HG03442 (cell line): ENCODE data around the gene DHX57.
"Not testable (repeated sequence)": the region's sequence is repeated elsewhere in the genome, so short reads cannot be mapped to it uniquely, and the experiment has no call there.

ENCODE experiments used
- ATAC-seq: cut with Tn5 transposase; IDR thresholded peaks from one replicate; pipeline ENCODE4 v1.9.1; 2021; ENCODE audit warnings: mild to moderate bottlenecking, moderate library complexity; ENCODE audit not compliant: unreplicated experiment

The DHX57 gene

GRCh38 chr2:38797953-38798352 is 77.8 kb downstream of the DHX57 start:
- ATAC-seq: no peak

GRCh38 chr2:38797250-38797676 is 78.5 kb downstream of the DHX57 start:
- no peak for ATAC-seq

DNA sequence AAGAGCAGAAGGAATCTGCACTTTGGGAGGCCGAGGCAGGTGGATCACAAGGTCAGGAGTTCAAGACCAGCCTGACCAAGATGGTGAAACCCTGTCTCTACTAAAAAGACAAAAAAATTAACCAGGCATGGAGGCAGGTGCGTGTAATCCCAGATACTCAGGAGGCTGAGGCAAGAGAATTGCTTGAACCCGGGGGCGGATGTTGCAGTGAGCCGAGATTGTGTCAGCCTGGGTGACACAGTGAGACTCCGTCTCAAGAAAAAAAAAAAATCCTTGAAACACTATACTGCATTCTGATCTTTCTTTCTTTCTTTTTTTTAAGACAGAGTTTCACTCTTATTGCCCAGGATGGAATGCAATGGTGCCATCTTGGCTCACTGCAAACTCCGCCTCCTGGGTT is 80.7 kb downstream of the DHX57 start:
- not testable (repeated sequence) for ATAC-seq

DNA sequence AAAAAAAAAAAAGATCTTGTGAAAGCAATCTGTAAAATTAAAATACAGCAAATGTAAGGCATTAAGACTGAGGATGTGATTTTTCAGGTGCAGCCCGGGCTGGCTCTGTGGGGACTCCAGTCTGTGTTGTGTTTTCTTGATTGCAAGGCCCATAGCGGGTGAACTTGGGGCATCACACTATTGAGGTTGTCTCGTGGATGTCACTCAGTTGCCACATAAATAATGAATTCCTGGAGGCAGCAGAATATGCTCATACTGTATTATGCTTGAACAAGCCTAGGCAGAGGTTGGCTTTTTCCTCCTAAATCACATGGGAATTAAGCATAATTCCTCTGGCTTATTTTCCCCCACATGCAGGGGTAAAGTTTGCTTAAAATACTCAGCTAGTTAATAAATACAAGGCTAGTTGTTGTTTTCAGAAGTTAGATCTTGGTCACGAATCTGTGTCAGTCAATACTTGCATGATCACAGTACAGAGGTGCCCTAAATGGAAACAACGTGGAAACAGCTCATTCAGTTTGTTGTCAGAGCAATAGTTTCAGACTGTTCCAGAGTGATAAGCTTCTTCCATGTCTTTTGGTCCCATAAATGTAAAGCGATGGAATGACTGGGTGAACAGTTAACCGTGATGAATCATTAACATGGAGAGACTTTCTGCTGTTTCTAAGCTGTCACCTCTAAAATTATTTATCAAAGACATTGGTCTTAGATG is 81.3 kb downstream of the DHX57 start:
- ATAC-seq: no peak

GRCh38 chr2:38793511-38793910 is 82.2 kb downstream of the DHX57 start:
- ATAC-seq: no peak

DNA sequence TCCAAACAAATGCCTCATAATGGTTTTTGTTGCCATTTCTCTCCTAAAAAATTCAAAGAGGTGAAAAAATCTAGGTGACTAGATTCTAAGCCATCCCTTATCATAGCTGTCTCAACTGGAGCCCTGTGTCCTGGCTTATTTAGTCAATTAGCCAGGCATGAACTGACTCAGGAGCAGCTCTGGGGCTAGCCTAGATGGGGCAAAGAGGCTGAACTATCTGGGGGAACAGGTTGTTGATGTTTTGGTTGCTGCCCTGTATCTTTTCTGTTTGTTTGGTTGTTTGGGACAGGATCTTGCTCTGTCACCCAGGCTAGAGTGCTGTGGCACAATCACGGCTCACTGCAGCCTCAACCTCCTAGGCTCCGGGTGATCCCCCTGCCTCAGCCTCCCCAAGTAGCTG is 83.0 kb downstream of the DHX57 start:
- ATAC-seq: no peak

DNA sequence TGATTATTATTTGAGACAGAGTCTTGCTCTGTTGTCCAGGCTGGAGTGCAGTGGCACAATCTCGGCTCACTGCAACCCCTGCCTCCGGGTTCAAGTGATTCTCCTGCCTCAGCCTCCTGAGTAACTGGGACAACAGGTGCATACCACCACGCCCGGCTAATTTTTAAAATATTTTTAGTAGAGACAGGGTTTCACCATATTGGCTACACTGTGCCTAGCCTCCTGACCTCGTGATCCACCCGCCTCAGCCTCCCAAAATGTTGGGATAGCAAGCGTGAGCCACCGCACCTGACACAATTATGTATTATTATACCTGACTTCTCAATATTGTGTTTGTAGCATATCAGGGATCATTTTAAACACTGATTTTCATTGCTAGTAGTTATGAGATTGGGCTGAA is 83.4 kb downstream of the DHX57 start:
- not testable (repeated sequence) for ATAC-seq

GRCh38 chr2:38791744-38792143 is 84.0 kb downstream of the DHX57 start:
- ATAC-seq: no peak

DNA sequence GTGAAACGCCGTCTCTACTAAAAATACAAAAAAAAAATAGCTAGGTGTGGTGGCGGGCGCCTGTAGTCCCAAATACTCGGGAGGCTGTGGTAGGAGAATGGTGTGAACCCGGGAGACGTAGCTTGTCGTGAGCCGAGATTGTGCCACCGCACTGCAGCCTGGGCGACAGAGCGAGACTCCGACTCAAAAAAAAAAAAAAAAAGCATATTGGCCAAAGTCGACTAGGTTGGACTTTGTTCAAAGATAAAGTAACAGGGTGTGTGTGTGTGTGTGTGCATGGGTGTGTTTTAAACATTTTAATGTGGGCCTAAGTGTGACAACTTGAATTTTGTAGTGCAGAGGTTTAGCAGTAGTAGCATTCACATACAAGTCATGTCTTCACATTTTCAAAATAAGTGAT is 86.0 kb downstream of the DHX57 start:
- ATAC-seq: no peak

- no peak for ATAC-seq
Measured at GRCh38 chr2:38788306-38788705, 87.4 kb downstream of the DHX57 start.

DNA sequence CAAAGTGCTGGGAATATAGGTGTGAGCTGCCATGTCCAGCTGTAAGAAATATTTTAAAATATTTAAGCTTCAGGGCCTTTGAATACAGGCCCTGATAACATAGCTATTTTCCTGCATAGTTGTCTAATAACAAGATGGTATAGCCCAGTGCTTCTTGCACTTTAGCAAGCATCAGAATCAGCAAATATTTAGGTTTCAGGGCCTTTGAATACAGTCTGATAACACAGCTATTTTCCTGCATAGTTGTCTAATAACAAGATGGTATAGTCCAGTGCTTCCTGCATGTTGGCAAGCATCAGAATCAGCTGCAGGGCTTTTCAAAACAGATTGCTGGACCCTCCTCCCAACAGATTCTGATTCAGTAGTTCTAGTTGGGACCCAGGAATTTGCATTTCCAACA is 92.1 kb downstream of the DHX57 start:
- ATAC-seq: no peak

DNA sequence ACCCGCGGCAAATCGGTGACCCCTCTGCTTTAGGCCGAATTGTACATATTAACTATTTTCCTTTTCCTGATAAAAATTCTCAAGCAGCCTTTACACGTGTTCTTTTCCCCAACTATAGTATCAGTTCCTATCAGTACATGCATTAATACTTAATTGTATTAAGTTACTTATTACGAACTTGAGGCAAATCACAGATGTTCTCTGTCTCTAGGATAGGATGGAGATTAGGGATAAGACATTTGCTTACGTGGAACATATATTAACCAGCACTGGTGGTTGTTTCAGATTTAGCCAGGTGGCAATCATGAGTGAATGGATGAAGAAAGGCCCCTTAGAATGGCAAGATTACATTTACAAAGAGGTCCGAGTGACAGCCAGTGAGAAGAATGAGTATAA is 97.0 kb downstream of the DHX57 start:
- no peak for ATAC-seq

- no peak for ATAC-seq
Measured at GRCh38 chr2:38776531-38776930, 99.2 kb downstream of the DHX57 start.

DNA sequence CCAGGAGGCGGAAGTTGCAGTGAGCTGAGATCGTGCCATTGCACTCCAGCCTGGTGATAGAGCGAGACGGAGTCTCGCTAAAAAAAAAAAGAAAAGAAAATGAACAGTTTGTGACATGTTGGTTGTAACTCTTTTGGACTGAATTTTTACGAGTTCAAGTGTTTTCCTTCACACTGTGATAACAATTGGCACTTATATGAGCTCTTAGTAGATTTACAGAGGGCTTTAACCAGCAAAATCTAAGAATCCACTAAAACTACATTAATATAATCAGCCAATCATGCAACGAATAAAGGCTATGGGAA is 99.9 kb downstream of the DHX57 start:
- ATAC-seq: no peak

DNA sequence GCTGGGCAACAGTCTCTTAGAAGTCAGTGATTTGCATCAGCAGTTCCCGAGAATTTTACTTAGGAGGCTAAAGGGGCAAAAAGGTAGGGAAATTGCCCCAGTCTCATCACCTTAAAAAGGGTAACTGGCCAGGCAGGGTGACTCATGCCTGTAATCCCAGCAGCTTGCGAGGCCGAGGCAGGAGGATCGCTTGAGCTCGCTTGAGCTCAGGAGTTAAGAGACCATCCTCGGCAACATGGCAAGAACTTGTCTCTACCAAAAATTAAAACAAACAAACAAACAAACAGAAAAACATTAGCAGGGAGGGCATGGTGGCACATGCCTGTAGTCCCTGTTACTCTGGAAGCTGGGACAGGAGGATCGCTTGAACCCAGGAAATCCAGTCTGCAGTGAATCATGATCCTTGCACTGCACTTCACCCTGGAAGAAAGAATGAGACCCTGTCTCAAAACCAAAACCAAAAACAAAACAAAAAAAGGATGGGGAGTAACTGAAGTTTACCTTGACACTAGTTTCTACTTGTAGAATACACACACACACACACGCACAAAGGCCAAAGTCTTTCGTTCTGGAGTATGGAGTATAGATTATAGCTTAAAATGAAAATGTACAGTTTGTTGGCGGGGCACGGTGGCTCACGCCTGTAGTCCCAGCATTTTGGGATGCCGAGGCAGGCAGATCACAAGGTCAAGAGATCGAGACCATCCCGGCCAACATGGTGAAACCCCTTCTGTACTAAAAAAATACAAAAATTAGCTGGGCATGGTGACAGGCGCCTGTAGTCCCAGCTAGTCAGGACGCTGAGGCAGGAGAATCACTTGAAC is 100.4 kb downstream of the DHX57 start:
- no peak for ATAC-seq

DNA sequence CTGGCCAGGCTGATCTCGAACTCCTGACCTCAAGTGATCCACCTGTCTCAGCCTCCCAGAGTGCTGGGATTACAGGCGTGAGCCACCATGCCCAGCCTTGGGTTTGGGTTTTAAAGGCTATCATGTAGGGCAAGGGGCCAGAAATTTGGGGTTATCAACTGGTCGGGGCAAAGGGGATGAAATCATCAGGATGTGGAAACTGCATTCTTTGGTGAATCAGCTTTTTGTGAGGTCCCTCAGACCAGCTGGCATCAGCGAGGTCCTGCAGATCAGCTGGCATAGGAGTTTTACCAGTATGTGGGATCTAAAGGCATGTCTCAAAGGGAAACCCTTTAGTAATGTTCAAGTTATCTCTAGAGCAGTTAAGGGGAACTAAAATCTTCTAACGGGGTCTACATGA is 104.1 kb downstream of the DHX57 start:
- no peak for ATAC-seq

DNA sequence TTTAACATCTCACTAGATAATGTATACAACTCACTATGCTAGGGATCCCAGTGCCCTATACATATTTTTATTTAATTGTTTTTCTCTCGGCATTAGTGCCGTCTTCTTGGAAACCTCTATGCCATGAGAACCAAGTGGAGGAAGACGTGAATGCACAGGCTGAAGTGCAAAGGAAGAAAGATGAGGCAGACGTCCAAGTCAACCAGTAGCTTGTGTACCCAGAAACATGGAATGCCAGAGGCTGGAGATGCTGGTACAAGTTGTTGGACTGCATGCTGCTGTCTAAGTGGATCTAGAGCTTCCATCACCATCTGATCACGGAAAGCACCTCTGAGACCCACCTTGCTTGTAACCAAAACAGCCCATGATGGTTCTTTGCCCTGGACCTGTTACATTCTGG is 110.2 kb downstream of the DHX57 start:
- ATAC-seq: no peak

DNA sequence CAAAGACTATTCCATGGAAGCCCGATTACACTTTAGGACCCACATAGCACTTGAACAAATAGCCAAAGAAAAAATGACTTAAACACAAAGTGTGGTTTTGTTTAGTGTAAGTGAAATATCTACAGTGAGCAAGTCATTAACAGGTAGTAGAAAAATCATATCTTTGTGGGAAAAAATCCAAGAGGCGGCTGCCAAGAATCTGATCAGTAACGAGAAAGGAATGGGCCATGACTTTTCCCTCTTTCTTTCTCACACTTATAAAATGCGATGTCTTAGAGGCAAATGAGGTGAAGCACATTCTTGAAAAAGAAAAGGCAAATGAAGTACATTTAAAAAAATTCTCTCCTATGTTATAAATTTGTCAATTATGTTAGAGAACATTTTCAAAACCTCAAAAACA is 110.6 kb downstream of the DHX57 start:
- no peak for ATAC-seq

DNA sequence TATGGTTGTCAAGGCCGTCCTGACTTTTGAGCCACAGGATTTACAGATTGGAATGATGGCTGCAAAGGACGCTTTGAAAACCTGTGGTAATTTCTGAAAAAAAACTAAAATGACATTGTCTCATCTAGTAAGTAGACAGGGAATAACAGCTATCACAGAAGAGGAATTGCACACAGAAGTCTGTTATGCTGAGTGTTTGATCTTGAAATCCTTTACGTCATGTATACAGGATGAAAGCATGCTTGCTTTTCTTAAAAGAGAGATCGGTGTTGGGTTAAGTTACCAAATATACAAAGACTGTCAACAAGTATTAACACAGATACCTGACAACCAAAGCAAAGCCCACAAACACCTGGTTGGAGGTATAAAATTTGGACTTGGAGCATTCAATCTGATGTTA is 112.0 kb downstream of the DHX57 start:
- ATAC-seq: no peak

- no peak for ATAC-seq
Measured at GRCh38 chr2:38763228-38763627, 112.5 kb downstream of the DHX57 start.

GRCh38 chr2:38755891-38756290 is 119.8 kb downstream of the DHX57 start:
- not testable (repeated sequence) for ATAC-seq

- ATAC-seq: no peak
Measured at GRCh38 chr2:38754506-38754905, 121.2 kb downstream of the DHX57 start.

DNA sequence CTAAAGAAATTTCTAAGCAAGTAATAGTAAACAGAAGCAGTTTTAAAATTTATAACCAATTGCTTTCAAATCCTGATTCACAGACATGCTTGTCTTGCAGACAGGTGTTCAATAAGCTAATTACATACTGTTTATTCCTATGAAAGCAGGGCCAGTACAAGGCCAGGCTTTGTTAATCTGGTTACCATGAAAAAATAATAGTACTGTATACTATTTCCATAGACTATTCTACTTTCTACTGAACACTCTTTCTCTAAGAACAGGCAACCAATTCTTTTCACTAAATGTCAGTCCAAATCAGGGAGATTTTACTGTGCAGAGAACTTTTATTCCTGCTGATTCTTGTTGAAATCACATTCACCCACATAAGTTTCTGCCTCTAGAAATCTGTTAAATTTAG is 121.7 kb downstream of the DHX57 start:
- ATAC-seq: no peak
